LNCAP (cell line): ENCODE results near the gene SERP1.

Source experiments
- TF ChIP-seq, protein P1 (sequence below): fragments of 450-650 bp; IDR thresholded peaks from 2 replicates; pipeline ENCODE4 v1.5.1; 2017; ENCODE audit warnings: mild to moderate bottlenecking

Gene SERP1

DNA sequence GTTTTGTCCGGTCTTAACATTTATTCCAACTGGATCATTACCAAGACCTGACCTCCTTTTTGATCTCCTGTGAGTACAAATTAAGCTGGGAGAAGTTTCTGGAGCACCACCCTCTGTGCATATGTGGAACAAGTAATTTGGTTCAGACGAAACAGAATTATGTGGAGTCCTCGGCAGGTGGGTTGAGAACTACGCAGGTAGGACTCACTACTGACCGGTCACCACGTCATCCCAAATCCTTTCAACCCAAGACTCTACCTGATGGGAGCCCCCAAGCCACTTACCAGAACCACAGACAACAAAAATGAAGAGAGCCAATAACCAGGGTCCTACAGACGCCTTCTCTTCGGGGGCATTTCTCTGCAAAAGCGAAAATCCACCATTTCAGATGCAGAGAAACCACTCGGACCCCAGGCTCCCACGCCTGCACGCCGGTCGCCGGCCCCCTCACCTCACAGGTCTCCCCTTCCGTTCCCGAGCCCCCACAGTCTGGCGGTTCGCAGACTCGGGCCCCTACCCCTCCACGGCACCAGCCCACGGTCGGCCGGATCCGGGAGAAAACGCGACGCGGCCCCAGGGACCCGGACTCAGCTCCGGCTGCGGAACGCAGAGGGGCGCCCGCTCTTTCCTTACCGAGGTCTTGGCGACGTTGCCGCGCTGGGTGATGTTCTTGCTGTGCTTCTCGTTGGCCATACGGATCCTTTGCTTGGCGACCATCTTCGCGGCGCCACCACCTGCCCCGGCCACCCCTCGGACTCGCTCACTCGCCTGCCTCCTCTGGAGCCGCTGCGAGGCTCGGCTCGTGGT lies 674 bp downstream of the SERP1 start:
- TF ChIP-seq, protein P1, sequence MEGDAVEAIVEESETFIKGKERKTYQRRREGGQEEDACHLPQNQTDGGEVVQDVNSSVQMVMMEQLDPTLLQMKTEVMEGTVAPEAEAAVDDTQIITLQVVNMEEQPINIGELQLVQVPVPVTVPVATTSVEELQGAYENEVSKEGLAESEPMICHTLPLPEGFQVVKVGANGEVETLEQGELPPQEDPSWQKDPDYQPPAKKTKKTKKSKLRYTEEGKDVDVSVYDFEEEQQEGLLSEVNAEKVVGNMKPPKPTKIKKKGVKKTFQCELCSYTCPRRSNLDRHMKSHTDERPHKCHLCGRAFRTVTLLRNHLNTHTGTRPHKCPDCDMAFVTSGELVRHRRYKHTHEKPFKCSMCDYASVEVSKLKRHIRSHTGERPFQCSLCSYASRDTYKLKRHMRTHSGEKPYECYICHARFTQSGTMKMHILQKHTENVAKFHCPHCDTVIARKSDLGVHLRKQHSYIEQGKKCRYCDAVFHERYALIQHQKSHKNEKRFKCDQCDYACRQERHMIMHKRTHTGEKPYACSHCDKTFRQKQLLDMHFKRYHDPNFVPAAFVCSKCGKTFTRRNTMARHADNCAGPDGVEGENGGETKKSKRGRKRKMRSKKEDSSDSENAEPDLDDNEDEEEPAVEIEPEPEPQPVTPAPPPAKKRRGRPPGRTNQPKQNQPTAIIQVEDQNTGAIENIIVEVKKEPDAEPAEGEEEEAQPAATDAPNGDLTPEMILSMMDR = no peak

DNA sequence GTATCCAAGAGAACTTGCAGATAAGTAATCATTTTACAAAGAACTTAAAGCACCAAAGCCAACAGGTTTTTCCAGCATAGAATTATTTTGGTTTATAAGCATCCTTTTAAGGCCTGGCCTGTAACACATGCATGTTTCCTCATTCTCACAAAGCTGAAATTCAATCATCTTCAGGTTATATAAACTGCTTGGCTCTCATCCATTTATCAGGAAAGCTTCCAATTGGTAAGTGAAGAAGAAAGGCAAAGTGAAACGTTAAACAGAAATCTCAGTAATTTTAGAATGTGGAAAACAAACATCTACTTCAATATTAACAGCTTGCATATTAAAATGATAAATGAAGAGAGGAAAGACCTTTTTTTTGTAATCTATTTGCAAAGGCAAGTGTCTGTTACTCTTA lies 1.6 kb downstream of the SERP1 start:
- TF ChIP-seq, protein P1 = no peak

DNA sequence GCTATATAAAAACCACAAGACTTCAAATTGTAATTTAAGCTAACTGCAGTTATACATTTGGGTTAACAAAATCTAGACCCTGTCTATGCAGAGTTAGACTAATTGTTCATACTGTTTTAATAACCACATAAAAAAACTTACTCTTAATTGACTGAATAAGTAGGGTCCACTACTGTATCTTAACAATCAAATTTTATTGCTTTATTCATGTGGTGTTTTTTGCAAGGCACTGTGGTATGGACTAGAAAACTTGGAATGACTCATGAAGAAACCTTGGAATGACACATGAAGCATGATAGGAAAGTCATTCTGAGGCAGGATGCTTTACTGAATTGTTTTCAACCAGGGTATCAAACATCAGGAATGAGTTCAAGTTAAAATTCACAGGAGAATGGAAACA lies 2.3 kb downstream of the SERP1 start:
- TF ChIP-seq, protein P1 = no peak

DNA sequence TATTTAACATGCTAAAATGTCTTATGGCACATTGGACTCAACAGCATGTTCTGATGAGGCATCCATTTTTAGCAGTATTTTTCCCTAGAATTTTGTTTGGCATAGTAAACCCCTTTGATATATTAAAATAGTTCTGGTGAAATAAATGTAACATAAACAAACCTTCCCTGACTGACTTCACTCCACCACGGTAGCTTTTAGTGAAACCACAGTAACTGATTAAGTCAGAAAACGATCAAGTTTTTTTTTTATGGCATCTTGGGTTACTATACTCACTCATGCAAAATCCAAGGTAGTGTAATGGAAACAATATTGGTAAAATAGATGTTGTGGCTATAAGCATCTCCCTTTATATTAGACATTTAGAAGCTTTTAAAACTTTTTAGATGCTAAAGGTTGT lies 2.8 kb downstream of the SERP1 start:
- TF ChIP-seq, protein P1 = no peak

DNA sequence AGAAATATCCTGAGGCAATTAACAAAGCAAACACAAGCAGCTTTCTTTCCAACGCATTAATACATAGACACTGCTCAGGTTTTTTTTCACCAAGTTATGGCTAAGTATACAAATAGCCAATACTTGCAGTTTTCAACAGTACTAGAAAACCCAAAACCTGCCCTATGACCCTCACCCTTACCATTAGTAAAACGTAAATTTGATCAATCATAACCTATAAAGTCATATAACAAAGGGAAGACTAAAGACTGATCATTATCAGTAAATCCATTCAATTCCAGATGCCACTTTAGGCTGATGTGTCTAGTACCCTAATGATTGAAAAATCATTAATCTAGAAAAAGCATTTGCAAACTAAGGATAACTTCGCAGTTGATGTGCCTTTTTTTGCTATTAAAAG lies 3.2 kb downstream of the SERP1 start:
- TF ChIP-seq, protein P1 = no peak

DNA sequence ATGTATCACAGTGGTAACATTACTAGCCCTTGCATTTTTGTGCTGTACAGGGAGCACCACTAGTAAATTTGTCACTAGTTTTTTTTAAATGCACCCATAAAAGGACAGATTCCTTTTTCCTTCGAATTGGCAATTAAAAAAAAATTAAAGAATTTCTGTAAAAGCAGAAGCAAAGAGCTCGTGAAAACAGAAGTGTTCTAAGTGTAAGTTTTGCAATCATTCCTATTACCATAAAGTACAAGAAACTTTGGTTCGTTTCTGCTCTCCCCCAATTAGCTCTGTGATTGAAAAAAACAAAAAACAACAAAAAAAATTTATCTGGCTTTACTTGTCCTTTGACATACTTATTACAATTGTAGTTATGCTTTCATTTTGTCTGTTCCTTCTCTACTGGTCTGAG lies 5.3 kb downstream of the SERP1 start:
- TF ChIP-seq, protein P1 = no peak

DNA sequence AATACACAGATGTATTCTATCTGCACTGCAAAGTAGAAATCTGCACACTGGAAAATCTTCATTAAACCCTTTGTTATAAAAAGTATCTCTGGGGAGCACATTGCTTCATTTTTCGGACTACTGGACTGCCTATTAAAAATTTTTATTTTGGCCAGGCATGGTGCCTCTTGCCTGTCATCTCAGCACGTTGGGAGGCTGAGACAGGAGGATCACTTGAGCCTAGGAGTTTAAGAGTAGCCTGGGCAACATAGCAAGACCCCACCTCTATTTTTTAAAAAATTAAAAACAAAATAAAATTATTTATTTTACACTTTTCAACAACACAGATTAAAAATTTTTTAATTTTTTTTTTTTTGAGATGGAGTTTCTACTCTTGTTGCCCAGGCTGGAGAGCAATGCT lies 6.0 kb downstream of the SERP1 start:
- TF ChIP-seq, protein P1 = no peak
